Ecto neural progenitor cell (in vitro differentiated cells): ENCODE results near the gene MAU2.

Experiments
- DNase-seq: peaks from one replicate; pipeline ENCODE4 v3.0.0-alpha.2; 2018; ENCODE audit warnings: low spot score

MAU2 gene

DNA sequence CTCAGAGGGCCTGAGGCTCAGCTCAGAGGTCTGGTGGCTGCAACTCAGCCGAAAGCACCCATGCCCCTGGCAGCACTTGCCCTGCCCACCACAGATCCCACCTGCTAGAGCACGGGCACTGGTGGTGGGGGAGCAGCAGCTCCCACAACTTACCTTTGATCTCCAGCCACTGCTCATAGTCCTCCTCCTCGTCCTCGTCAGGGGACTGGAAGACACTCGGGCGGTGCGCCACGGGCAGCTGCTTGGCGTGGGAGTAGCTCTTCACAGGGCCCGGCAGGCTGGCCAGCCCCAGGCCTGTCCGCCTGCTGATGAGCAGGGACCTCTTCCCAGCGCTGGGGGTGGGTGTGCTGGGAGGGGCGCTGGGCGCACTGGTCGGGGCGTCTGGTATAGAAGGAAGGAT is 14.9 kb upstream of the MAU2 start:
- no peak for DNase-seq

DNA sequence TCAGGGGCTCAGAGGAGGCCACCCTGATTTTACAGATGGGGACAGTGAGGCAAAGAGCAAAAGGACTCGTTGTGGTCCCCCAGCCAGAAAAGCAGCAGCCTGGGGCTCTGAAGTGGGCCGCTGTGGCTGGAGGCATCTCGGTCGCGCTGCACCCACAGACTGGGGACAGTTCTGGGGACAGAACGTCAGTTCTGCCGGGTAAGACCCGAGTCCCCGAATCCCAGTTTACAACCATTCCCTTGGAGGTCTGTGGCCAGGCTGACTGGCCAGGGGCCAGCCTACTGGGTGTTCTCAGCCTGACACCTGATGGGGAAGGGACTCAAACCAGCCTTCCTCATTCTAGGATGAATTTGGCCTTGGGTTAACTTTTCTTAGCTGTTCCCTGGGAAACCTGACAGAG is 14.4 kb upstream of the MAU2 start:
- no peak for DNase-seq

DNA sequence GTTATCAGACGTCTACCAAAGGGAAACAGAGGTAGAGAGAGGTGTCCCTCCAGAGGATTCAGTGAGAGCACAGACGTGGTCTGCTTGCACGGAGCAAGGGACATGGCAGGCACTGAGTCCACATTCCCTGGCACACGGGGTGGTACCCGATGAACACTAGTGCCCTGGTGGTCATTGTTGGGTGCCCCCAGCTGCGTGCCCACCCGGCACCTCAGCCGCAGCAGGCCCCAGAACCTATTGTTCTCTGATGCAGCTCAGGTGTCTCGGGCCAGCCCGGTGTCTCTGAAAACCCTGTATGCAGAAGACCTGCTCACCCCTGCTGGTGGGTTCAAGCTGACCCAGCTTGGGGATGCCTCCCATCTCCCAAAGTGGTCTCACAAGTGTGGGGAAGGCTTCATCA is 12.3 kb upstream of the MAU2 start:
- DNase-seq, result no peak

DNA sequence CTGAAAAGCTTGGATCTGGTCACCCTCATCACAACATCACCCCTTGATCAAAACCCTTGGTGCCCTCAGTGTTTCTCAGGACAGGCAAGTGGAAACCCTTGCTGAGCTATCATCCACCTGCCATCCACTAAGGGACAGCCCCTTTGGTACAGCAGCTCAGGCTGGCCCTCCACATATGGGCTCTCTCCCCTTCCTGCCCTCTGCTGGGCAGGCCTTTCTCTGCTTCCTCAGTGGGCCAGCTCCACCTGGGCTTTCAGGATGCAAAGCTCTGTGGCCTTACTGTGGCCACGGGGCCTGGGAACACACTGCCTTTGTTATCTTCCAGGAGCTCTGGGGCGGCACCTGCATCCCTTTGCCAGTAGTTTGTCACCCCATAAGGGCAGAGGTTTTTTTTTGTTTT is 5.2 kb upstream of the MAU2 start:
- no peak for DNase-seq

DNA sequence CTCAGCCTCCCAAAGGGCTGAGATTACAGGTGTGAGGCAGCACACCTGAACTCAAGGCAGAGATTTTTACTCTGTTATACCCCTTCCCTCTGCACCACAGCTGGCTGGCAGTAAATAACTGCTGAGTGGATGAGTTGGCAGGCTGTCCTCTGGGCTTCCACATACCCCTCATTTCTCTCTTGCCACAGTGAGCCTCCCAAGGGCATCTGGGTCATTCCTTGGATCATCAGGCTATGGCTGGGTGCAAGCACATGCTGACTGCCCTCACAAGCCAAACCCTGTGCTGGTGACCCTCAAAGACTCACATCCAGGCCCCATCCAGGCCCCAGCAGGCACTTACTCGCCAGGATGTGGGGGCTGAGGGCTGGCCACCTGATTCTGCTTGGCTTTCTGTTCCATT is 4.5 kb upstream of the MAU2 start:
- no peak for DNase-seq

DNA sequence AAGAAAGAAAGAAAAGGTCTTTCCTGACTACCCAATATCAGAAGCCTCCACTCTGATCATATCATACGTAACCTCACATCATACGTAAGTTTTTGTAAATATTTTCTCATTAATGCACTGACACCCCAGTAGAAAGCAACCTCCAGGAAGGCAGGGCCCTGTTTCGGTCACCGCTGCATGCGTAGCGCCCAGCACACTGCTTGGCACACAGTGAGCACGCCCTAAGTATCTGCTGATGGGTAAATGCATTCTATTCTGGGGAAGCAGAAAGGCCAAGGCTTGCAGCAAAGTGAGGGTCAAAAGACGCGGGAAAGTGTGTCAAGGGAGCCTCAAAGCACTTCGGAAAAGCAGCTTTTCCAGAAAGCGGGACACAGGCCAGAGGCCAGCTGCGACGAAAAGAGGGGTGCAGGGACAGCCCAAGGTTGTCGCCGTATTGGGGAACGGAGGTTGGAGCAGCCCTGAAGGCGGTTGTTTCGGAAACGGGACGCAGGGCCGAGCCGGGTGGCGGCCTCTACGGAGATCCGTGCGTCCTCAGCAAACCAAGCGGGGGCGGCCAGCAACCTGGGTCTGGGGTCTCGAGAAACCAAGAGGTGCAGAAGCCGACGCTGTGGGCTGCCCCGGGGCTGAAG is 783 bp upstream of the MAU2 start:
- no peak for DNase-seq

DNA sequence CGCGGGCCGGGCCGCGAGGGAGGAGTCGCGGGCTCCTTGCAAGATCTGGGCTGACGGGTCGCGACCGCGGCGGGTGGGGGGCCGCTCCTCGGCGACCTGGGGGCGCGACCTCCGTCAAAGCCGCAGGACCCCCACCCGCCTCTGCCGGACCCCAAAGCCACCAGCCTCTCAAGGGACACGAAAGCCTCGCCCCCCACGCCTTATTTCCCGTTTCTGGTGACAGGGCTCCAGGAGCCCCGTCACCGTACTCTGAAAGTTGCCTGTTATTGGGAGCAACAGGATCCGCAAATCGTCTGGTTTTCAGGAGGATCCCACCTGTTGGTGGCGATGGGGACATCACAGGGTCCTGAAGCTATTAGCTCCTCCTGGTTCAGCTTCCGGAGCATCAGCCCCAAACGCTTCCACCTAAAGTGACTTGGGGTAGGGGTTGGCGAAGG is 530 bp downstream of the MAU2 start:
- peak; percentile 59 for DNase-seq

DNA sequence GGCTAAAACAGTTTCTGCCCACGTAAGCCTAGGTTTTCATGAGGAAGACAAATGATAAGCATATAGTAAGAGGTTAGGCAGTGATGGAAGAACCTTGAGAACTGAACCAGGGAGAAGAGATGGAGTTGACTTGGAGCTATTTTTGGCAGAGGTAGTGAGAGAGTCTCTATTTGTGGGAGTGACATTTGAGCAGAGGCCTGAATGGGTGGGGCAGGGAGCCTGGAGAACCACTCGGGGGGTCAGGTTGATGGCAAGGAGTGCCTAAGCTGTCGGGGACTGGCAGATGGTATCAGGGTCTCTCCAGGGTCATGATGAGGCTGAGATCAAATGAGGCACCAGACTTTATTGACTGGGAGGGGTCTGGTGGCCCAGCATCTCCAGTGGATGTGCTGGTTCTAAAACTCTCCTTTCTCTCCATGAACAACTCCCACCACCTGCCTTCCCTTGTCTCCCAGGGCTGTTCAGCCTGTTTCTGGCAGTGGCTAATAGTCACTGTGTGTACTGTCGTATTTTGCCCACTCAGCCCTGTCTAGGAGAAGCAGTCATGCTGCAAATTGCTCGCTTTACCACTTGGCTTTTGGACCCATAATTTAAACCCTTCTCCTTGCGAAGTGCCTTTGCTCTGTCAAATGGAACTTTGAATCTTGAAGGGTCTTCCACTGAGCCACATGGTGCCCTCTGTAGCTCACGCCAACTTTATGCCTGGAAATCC is 3.6 kb downstream of the MAU2 start:
- DNase-seq, result no peak

DNA sequence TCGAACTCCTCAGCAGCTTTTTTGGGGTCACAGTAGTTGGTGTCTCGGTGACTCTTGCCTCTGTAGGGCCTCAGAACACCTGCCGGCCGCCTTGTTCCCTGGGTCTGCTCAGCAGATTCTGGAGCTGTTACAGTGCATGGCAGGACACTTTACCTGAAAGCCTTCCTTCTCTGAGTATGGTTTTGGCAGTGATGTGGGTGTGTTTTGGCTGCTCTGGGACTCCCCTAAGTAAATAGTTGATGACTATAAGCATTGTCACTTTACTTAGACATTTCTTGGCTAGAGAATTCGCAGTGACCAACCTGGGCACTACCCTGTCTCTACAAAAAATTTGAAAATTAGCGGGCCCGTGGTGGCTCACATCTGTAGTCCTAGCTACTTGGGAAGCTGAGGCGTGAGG is 7.0 kb downstream of the MAU2 start:
- DNase-seq, result no peak

DNA sequence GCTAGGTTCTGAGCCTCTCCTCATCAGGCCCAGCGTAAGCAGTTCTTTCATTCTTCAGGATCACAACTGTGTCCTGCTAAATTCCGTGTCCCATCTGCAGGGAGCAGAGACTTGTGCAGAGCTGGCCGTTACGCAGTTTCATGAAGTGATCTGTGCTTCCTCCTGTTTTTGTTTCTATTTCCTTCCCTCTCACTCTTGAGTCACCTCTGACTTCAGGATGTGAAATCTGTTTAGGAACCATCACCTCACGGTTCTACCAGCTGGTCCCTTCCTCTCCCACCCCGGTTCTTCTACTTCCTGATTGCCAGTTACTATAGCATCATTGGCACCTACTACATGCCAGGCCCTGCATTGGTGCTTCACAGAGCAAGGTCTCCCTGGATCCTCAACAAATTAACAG is 8.5 kb downstream of the MAU2 start:
- DNase-seq, result no peak

DNA sequence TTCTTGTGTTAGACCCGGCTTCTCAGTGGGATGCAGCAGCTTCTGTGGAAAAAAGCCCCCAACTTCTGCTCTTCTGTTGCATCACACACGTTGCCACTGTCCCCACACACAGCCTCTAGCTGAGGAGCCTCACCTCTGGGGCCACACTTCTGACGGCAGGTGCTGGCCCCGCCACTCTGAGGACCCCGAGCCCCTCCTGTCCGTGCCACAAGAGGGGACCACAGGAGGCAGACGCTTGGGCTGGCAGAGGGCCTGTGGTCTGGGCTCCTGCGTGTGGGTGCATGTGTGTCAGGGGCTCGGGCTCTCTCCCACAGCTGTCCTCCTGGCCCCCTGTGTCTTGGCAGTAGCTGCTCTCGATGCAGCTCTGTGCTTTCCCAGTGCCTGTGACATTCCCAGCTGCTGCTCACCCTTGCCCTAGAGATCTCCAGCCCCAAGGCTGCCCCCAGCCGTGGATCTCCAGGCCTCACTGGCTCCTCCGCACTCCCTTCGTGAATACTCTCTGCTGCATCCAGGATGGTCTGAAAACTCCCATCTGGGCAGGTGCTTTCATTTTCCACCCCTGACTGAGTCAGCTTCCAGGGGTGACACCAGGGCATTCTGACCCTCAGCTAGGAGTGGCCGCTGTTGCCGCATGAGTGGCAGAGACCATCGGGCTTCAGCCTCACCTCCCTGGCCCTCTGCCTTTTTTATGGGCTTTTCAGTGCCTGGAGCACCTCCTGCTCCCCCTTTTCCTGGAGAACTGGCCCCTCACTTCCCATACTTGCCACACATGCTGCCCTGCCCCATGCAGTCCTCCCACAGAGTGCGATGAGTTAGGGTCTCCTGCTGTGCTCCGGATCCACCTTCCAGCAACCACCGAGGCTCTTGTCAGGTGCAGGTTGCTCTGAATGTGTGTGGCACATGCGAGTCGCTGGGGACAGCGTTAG is 13.7 kb downstream of the MAU2 start:
- no peak for DNase-seq

DNA sequence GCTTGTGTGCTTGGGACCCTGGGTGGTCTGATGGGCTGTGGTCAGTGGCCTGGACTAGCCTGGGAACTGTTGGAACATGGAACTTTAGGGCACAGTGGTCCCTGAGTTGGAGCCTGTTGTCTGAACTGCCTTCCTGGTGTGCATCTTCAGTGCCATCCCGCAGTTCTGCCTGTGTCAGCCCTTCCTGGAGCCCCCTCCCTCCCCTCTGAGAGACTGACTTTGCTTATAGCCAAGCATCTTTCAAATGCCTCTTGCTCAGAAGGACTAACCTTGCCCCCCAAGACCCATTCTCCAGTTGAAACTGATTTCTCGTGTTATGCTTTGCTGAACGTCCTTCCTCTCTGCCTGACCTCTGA is 14.3 kb downstream of the MAU2 start:
- no peak for DNase-seq

DNA sequence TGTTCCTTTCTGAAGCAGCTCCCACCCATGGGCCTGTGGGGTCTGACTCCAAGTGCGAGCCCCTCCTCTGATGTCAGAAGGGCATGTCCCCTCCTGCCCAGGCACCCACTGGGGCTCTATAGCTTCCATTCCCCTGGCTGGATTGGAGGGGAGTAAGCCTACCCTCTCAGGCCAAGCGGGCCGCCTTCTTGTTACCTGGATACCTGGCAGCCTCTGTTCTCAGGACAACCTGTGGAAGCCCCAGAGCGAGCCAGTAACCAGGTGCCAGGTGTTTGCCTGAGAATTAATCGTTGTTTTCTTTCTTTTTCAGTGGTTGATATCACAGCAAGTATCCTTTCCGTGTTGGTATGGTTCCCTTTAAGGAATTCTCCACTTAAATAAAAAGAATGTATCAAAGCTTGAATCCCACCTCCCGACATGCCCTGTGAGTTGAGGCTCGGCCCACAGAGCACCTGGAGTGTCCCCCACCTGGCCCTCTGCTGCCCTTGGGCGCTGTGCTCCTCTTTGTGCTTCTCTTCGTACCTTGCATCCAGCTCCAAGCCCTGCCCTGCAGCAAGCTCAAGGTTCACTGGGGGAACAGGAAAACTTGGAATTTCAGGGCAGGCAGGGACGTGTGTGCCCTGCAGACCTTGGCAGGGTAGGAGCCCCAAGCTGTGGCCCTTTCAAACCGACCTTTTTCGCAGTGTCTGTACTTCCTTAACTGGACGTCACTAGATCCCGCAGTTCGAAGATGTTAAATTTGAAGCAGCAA is 15.0 kb downstream of the MAU2 start:
- no peak for DNase-seq

DNA sequence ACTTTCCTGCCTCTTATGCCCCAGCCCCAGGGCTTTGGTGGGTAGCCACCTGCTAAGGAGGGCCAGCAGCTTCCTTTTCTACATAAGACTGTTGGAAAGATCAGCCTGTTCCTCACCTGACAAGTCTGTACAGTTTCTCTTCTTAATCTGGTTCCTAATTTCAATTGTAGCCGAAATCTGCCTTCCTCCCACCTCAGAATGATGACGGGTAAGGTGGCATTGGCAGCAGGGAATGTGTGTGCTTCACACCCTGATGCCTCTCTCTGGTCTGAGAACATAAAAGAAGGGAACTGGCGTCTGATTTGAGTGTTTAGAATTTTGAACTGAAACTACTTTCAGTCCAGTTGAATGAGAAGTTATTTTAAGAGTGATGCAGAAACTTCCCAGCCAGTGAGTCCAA is 16.0 kb downstream of the MAU2 start:
- DNase-seq, result no peak

DNA sequence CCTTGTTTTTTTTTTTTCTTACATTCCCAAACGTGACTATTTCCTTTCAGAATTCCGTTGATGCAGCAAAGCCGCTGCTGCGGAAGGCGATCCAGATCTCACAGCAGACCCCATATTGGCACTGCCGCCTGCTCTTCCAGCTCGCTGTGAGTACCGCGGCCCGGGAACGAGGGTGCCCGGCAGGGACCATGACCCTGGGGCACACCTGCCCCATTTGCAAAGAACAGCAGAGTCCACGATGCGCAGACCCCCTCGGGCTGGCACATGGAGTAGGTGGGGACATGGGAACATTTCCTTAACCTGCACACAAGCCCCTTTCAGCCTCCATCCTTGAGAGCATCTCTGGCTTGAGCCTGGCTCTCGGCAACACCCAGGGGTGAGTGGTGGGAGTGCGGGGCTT is 16.5 kb downstream of the MAU2 start:
- DNase-seq, result no peak

DNA sequence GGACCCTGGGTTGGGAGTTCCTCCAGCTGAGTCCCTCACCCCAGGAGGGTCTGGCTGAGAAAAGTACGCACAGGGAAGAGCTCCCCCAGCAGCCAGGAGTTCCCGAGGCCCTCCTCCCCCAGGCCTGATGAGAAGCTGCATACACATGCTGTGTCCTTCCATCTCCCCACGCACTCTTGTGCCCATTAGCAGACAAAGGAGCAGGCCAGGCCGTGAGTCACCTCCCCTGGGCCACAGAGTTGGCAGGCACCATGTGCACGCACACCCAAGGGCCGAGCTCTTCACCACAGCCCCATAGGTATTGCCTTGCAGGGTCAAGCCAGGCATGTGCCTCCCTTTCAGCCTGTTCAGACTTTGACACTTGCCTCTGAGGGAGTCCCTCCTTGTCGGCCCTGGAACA is 17.5 kb downstream of the MAU2 start:
- no peak for DNase-seq

DNA sequence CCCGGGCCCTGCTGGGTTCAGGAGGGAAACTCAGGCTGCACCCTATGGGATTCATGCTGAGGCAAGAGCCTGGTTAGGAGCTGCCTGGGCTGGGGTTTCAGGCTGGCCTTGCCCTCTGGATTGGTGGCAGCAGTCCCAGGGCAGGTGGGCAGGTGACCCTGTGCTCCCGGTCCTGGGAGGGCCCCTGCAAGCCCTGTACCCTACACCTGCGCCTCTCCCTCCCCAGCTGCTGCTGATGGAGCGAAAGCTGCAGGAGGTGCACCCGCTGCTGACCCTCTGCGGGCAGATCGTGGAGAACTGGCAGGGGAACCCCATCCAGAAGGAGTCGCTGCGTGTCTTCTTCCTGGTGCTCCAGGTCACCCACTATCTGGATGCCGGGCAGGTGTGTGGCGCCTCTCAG is 20.4 kb downstream of the MAU2 start:
- DNase-seq, result no peak

DNA sequence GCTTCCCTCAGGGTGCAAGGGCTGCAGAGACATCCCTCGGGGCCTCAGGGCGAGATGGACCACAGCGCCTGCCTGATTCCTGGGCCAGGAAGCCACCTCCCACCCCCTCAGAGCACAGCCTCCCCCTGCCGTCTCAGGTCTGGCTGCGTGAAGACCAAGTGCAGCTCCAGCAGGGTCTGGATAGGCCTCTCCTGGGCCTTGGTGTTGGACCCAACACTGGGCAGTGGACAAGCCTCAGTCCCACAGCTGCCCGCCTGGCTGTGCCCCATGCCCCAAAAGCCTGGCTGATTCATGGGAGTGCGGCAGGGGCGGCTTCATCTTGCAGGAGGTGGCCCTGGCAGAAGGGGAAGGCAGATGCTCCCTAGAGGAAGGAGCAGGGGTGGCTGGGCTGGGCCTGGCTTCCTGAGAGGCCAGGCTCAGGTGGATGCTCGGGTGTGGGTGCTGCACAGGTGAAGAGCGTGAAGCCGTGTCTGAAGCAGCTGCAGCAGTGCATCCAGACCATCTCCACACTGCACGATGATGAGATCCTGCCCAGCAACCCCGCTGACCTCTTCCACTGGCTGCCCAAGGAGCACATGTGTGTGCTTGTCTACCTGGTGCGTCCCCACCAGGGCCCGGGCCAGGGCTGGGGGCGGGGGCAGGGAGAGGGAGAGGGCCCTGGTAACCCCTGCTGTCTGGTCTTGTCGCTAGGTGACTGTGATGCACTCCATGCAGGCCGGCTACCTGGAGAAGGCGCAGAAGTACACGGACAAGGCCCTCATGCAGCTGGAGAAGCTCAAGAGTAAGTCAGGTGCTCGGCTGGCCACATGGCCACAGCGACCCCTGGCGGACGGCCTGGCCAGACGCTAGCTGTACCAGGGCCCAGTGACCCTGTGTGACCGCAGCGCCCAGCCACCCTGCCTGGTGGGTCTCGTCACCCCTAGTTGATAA is 21.7 kb downstream of the MAU2 start:
- DNase-seq, result peak; percentile 87

DNA sequence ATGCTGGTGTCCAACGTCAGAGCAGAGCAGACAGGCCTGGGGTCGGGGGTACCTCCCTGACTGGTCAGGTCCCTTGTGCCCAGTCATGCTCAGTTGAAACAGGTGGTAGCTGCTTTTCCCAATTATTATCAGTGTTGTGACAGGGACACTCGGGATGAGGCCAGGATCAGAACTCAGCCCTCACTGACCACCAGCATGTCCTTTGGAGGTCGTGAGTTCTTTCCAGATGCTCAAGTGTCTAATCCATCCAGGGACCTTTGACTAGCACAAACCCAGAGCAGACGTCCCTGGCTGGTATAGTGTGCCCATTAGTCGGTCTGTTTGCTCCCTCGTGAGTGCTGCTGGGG is 22.4 kb downstream of the MAU2 start:
- no peak for DNase-seq

DNA sequence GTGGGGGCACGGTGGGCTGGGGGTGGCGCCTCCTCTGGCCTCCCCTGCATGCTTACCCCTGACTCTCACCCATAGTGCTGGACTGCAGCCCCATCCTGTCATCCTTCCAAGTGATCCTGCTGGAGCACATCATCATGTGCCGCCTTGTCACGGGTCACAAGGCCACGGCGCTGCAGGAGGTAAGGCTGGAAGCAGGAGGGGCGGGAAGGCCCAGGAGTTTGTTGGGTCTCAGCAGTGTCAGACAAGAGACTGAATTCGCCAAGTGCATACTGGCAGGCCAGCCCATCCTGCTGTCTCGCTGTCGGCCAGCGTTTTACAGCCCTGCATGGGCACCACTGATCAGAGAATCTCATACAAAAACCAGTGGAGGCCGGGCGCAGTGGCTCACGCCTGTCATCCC is 23.1 kb downstream of the MAU2 start:
- DNase-seq, result no peak

DNA sequence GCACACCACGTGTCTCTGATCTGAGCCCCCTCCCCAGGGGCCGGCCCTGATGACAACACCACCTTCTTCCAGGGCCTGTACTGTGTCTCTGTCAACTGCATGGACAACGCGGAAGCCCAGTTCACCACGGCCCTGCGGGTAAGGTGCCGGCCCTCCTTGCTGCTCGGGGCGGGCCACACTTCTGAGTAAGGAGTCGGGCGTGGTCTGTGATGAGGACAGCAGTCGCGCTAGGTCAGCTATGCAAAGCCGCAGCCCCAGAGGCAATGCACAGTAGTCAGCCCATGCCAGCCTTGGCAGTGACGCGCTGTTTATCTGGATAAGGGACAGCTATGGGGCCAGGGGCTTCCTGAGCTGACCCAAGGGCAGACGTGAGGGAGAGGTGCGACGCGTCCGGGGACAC is 24.6 kb downstream of the MAU2 start:
- no peak for DNase-seq
